ENCODE data around the gene ATP5F1D.
A peak's percentile ranks its signal among the peaks of the same experiment; 100 is the strongest.
"Not testable (repeated sequence)": the region's sequence is repeated elsewhere in the genome, so short reads cannot be mapped to it uniquely, and the experiment has no call there.

Gene ATP5F1D

DNA sequence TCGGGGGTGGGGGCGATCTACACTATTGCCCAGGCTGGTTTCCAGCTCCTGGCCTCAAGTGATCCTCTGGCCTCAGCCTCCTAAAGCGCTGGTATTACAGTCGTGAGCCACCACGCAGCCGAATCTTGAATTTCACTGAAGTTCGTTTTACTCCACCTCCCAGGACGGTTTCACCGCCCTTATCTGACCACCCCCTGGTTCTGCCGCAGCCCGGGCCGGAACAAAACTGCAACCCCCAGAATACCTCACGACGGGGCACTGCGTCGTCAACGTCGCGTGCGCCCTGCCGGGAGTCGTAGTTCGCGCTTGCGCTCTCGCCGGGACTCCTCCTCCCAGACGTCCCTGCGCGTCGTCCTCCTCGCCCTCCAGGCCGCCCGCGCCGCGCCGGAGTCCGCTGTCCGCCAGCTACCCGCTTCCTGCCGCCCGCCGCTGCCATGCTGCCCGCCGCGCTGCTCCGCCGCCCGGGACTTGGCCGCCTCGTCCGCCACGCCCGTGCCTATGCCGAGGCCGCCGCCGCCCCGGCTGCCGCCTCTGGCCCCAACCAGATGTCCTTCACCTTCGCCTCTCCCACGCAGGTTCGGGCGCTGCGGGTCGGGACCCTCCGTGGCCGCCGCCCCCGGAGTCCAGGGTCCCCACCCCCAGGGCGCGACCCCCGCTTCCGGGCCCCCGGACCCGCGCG, at the start of gene ATP5F1D:
ATP5F1D (plus strand) TSS at position 335 of the 679 bp plus-strand sequence; CDS start at position 435, 100 bp downstream.
- FAIRE-seq, result peak; percentile 15
- peak; percentile 88 for DNase-seq (ENCODE audit: low spot score)

DNA sequence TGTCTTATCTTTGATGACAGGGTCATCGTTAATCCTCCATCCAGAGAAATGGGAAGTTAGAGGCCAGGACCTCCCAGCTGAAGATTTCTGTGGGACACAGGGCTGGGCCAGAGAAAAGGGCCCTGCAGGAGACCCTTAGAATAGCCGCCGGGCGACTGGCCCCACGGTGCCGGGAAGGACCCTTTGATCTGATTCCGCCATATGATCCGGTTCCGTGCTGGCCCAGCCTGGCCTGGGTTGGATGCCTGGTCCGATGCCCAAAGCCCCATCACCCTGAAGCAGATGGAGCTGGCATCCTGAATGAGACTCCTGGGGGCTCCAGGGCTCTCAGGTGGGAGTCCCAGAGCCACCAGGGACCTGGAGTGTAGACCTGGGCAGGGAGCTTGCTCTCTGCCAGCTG, 42.0 kb upstream of the ATP5F1D start:
- FAIRE-seq, result no peak
- no peak for DNase-seq (ENCODE audit: low spot score)

GRCh38 chr19:1200614-1201013, 40.9 kb upstream of the ATP5F1D start:
- peak; percentile 15 for DNase-seq (ENCODE audit: low spot score)
- not testable (repeated sequence) for FAIRE-seq

DNA sequence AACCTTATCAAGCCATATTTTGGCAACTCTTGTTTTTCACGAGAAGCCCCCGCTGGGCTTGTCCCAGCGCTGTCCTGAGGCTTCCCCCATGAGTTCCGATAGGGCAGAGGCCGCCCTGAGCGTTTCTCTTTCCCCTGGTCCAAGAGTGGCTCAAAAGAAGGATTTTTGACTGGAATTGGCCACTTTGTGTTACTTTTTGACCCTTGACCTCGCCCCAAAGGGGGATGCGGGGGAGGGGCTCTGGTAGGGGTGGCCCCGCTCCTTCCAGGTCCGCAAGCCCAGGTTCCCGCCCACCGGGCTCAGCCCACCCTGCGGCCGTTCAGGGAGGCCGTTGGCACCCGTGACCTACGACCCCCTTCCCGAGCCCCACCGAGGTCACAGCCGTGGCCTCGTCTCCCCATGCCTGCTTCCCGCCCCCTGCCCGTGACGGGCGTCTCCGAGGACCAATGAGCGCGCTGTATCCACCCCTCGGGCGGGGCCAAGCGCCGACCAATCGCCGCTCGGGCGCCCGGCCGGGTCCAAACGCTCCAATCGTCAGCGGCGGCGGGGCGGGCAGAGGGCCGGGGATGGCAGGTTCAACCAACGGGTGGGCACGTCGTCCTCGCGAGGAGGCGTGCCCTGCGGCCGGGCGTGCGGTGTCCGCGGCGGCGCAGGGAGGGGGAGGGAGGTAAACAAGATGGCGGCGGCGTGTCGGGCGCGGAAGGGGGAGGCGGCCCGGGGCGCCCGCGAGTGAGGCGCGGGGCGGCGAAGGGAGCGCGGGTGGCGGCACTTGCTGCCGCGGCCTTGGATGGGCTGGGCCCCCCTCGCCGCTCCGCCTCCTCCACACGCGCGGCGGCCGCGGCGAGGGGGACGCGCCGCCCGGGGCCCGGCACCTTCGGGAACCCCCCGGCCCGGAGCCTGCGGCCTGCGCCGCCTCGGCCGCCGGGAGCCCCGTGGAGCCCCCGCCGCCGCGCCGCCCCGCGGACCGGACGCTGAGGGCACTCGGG, 36.1 kb upstream of the ATP5F1D start, which contains the start of gene STK11:
STK11 (plus strand) TSS at position 665 of the 986 bp plus-strand sequence. CDS start 1,136 bp downstream, outside the sequence.
- peak; percentile 57 for FAIRE-seq
- peak; percentile 89 for DNase-seq (ENCODE audit: low spot score)

DNA sequence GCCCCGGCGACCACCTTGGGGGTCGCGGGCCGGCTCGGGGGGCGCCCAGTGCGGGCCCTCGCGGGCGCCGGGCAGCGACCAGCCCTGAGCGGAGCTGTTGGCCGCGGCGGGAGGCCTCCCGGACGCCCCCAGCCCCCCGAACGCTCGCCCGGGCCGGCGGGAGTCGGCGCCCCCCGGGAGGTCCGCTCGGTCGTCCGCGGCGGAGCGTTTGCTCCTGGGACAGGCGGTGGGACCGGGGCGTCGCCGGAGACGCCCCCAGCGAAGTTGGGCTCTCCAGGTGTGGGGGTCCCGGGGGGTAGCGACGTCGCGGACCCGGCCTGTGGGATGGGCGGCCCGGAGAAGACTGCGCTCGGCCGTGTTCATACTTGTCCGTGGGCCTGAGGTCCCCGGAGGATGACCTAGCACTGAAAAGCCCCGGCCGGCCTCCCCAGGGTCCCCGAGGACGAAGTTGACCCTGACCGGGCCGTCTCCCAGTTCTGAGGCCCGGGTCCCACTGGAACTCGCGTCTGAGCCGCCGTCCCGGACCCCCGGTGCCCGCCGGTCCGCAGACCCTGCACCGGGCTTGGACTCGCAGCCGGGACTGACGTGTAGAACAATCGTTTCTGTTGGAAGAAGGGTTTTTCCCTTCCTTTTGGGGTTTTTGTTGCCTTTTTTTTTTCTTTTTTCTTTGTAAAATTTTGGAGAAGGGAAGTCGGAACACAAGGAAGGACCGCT, 35.2 kb upstream of the ATP5F1D start:
- FAIRE-seq, result no peak

DNA sequence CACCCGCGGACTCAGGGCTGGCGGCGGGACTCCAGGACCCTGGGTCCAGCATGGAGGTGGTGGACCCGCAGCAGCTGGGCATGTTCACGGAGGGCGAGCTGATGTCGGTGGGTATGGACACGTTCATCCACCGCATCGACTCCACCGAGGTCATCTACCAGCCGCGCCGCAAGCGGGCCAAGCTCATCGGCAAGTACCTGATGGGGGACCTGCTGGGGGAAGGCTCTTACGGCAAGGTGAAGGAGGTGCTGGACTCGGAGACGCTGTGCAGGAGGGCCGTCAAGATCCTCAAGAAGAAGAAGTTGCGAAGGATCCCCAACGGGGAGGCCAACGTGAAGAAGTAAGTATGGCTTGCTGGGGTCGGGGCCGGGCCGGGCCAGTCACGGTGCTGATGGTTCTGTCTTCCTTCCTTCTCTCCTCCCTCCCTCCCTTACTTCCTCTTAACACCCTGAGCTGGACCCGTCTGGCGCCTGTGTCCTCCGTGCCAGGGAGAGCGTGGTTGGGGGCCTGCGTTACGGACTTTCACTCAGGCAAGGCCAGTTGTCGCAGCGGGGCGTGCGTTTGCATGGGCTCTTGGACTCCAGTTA, 34.6 kb upstream of the ATP5F1D start:
- DNase-seq (ENCODE audit: low spot score) (no peak), FAIRE-seq (no peak)

More for the DNA sequence above, 35.2 kb upstream of the ATP5F1D start:
- no peak for DNase-seq (ENCODE audit: low spot score)

- not testable (repeated sequence) for FAIRE-seq; DNase-seq (ENCODE audit: low spot score)
Observed at GRCh38 chr19:1208830-1209229, 32.7 kb upstream of the ATP5F1D start.

DNA sequence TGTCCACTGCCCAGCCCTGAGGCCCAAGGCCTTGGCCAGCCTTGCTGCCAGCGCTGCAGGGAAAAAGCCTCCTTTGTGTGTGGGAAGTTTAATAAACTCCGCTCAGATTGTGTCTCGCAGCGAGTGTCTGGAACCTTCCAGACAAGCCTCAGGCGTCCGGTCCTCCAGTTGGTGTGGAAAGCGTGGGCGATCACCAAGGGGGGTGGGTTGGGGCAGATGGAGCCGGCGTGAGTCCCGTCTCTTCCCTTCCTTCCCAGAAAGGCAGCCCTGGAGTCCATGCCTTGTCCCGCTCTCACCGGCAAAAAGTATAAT, 31.4 kb upstream of the ATP5F1D start:
- DNase-seq (ENCODE audit: low spot score), result no peak

GRCh38 chr19:1211494-1212234, 29.9 kb upstream of the ATP5F1D start:
- FAIRE-seq, result no peak
- DNase-seq (ENCODE audit: low spot score), result no peak

More for the DNA sequence above, 31.4 kb upstream of the ATP5F1D start:
- FAIRE-seq, result no peak

- FAIRE-seq (peak; percentile 15), DNase-seq (ENCODE audit: low spot score) (peak; percentile 77)
Observed at GRCh38 chr19:1213391-1214286, 27.9 kb upstream of the ATP5F1D start.

- FAIRE-seq (no peak), DNase-seq (ENCODE audit: low spot score) (no peak)
Observed at GRCh38 chr19:1214299-1214861, 27.2 kb upstream of the ATP5F1D start.

GRCh38 chr19:1214862-1215731, 26.5 kb upstream of the ATP5F1D start:
- no peak for FAIRE-seq
- DNase-seq (ENCODE audit: low spot score), result peak; percentile 70

GRCh38 chr19:1216756-1217155, 24.8 kb upstream of the ATP5F1D start:
- no peak for DNase-seq (ENCODE audit: low spot score)
- no peak for FAIRE-seq

DNA sequence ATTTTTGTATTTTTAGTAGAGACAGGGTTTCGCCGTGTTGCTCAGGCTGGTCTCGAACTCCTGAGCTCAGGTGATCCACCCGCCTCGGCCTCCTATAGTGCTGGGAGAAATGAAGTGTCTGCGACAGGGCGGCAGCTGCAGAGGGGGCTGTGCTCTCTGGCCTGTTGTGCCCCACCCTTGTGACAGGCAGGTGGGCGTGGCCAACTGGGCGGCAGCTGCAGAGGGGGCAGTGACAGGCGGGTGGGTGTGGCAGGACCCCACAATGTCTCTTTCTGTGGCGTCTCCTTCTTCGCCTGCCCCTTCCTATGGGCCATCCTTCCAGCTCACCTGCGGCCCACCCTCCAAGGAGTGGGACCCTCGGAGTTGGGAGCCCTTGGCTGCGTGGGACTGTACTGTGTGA, 24.2 kb upstream of the ATP5F1D start:
- DNase-seq (ENCODE audit: low spot score) (no peak), FAIRE-seq (no peak)

DNA sequence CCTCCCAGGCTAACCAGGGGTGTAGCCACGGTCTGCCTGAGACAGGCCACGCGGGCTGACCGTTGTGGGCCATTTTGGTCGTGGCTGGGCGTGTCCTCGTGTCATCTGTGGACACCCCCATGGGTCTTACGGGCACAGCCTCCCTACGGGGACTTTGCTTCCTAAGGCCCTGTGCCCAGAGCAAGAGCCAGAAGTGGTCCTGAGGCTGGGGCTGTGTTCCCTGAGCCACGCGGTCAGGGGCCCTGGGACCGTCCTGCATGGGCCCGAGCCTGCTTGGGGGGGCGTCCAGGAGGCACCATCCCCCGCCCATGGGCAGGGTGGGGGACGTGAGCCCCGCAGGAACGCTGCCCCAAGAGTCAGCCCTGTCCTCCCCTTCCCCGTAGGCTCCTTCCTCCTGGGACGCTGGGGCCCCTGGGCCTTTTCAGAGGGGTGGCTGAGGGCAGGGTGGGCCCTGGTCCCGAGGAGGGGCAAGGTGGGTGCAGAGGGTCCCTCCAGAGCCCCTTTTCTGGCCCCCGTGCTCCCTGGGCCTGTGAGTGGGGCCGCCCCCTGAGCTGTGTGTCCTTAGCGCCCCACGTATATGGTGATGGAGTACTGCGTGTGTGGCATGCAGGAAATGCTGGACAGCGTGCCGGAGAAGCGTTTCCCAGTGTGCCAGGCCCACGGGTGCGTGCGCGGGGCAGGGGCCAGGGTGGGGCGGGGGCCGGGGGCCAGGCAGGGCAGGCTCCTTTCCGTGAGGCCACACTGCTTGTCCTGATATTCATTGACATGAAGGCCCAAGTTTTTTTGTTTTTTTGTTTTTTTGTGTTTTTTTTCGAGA, 22.6 kb upstream of the ATP5F1D start:
- no peak for DNase-seq (ENCODE audit: low spot score)
- FAIRE-seq, result no peak

DNA sequence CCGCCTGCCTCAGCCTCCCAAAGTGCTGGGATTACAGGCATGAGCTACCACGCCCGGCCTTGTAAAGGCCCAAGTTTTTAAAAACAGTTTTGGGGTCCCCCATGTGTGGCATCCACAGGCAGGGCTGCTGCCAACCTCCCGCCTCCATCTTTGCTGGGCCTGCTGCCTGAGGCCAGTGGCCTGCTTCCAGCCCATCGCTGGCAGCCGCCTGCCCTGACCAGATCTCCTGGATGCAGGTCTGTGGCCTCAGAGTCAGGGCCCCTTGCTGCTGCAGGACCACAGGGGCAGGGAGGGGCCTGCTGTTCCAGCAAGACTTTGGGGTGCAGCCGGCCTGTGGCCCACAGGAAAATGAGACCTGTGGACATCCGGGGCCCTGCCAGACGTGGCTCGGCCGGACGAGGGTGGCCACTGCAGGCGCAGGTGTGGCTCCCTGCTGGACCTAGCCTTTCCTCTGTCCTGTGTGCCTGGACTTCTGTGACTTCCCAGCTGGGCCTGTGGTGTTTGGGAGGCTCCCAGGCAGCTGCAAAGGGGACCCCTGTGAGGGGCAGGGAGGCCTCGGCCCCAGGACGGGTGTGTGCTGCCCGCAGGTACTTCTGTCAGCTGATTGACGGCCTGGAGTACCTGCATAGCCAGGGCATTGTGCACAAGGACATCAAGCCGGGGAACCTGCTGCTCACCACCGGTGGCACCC, 21.6 kb upstream of the ATP5F1D start:
- FAIRE-seq, result no peak
- no peak for DNase-seq (ENCODE audit: low spot score)

DNA sequence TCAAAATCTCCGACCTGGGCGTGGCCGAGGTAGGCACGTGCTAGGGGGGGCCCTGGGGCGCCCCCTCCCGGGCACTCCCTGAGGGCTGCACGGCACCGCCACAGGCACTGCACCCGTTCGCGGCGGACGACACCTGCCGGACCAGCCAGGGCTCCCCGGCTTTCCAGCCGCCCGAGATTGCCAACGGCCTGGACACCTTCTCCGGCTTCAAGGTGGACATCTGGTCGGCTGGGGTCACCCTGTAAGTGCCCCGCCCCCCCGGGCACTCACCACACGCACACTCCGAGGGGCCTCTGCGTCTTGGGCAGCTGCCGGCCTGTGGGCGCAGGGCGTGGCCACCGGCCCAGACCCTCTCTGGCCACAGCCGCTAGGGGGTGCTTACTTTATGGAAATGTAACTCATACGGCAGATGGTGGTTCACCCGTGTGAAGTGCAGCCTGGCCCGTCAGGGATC, 21.0 kb upstream of the ATP5F1D start:
- FAIRE-seq (no peak), DNase-seq (ENCODE audit: low spot score) (no peak)
